Neuron (in vitro differentiated cells): Measurements from ENCODE around the gene PRKCQ.
"Not testable (repeated sequence)": the region's sequence is repeated elsewhere in the genome, so short reads cannot be mapped to it uniquely, and the experiment has no call there.

Source experiments
- H2AFZ ChIP-seq: one replicate; pipeline ENCODE4 v1.6.1; 2013; ENCODE audit warnings: low read depth, mild to moderate bottlenecking, inconsistent platforms, low read length, moderate library complexity
- H3K27me3 ChIP-seq: one replicate; pipeline ENCODE4 v1.6.1; 2013; ENCODE audit warnings: low read length; ENCODE audit not compliant: insufficient read depth
- H3K36me3 ChIP-seq: one replicate; pipeline ENCODE4 v1.6.1; 2013; ENCODE audit warnings: low read length; ENCODE audit not compliant: insufficient read depth
- H3K4me1 ChIP-seq: one replicate; pipeline ENCODE4 v1.6.1; 2013; ENCODE audit warnings: low read length; ENCODE audit not compliant: insufficient read depth
- H3K4me3 ChIP-seq: 2 replicates; pipeline ENCODE4 v1.5.1; 2013; ENCODE audit warnings: mild to moderate bottlenecking, low read length, moderate library complexity
- H3K9me3 ChIP-seq: one replicate; pipeline ENCODE4 v1.6.1; 2013; ENCODE audit warnings: low read length

Gene PRKCQ

GRCh38 chr10:6478722-6479121, 101.4 kb downstream of the PRKCQ start:
- no peak overlapping the region for H2AFZ ChIP-seq
- no peak overlapping the region for H3K4me3 ChIP-seq
- H3K27me3 ChIP-seq, result no peaks in the 10 kb centered on the region
- H3K36me3 ChIP-seq, result no peaks in the 10 kb centered on the region
- no peaks in the 10 kb centered on the region for H3K4me1 ChIP-seq
- no peaks in the 10 kb centered on the region for H3K9me3 ChIP-seq

GRCh38 chr10:6476989-6477388, 103.1 kb downstream of the PRKCQ start:
- Histone ChIP-seq H3K4me1 (no peaks in the 10 kb centered on the region), H3K4me3 (no peak overlapping the region), H3K36me3 (no peaks in the 10 kb centered on the region), H3K9me3 (no peaks in the 10 kb centered on the region), H2AFZ (no peak overlapping the region), H3K27me3 (no peaks in the 10 kb centered on the region)

- Histone ChIP-seq H3K4me3 (no peak overlapping the region), H3K27me3 (no peaks in the 10 kb centered on the region), H3K36me3 (no peaks in the 10 kb centered on the region), H3K4me1 (no peaks in the 10 kb centered on the region), H3K9me3 (no peaks in the 10 kb centered on the region), H2AFZ (no peak overlapping the region)
These were observed 105.2 kb downstream of the PRKCQ start for GRCh38 chr10:6474871-6475270.

- Histone ChIP-seq H3K4me1 (no peaks in the 10 kb centered on the region), H3K27me3 (no peaks in the 10 kb centered on the region), H3K36me3 (no peaks in the 10 kb centered on the region), H3K4me3 (no peak overlapping the region), H2AFZ (no peak overlapping the region), H3K9me3 (no peaks in the 10 kb centered on the region)
These were observed 106.1 kb downstream of the PRKCQ start for GRCh38 chr10:6473901-6474370.

- H3K9me3 ChIP-seq, result no peaks in the 10 kb centered on the region
- no peaks in the 10 kb centered on the region for H3K4me1 ChIP-seq
- H2AFZ ChIP-seq, result no peak overlapping the region
- no peaks in the 10 kb centered on the region for H3K36me3 ChIP-seq
- H3K4me3 ChIP-seq, result no peak overlapping the region
- H3K27me3 ChIP-seq, result no peaks in the 10 kb centered on the region
These were observed 106.6 kb downstream of the PRKCQ start for GRCh38 chr10:6473430-6473829.

GRCh38 chr10:6472710-6473005, 107.4 kb downstream of the PRKCQ start:
- H3K4me3 ChIP-seq, H3K9me3 ChIP-seq, H3K36me3 ChIP-seq, H3K27me3 ChIP-seq, H2AFZ ChIP-seq, H3K4me1 ChIP-seq: not testable (repeated sequence)

GRCh38 chr10:6470894-6471618, 109.0 kb downstream of the PRKCQ start:
- Histone ChIP-seq H3K27me3 (no peaks in the 10 kb centered on the region), H3K4me3 (no peak overlapping the region), H3K9me3 (no peaks in the 10 kb centered on the region), H2AFZ (no peak overlapping the region), H3K4me1 (no peaks in the 10 kb centered on the region), H3K36me3 (no peaks in the 10 kb centered on the region)

- Histone ChIP-seq H3K36me3 (no peaks in the 10 kb centered on the region), H3K9me3 (no peaks in the 10 kb centered on the region), H3K27me3 (no peaks in the 10 kb centered on the region), H2AFZ (no peak overlapping the region), H3K4me3 (no peak overlapping the region), H3K4me1 (no peaks in the 10 kb centered on the region)
These were observed 110.4 kb downstream of the PRKCQ start for GRCh38 chr10:6469661-6470060.

- Histone ChIP-seq H3K4me3 (no peak overlapping the region), H2AFZ (no peak overlapping the region), H3K4me1 (no peaks in the 10 kb centered on the region), H3K27me3 (no peaks in the 10 kb centered on the region), H3K9me3 (no peaks in the 10 kb centered on the region), H3K36me3 (no peaks in the 10 kb centered on the region)
These were observed 114.0 kb downstream of the PRKCQ start for GRCh38 chr10:6465854-6466601.

- Histone ChIP-seq H3K4me1 (no peaks in the 10 kb centered on the region), H3K9me3 (no peaks in the 10 kb centered on the region), H2AFZ (no peak overlapping the region), H3K4me3 (no peak overlapping the region), H3K27me3 (no peaks in the 10 kb centered on the region), H3K36me3 (no peaks in the 10 kb centered on the region)
These were observed 114.6 kb downstream of the PRKCQ start for GRCh38 chr10:6465437-6465836.

GRCh38 chr10:6464862-6465430, 115.1 kb downstream of the PRKCQ start:
- H3K4me1 ChIP-seq, result no peaks in the 10 kb centered on the region
- H3K9me3 ChIP-seq, result no peaks in the 10 kb centered on the region
- no peak overlapping the region for H2AFZ ChIP-seq
- no peaks in the 10 kb centered on the region for H3K27me3 ChIP-seq
- H3K36me3 ChIP-seq, result no peaks in the 10 kb centered on the region
- H3K4me3 ChIP-seq, result no peak overlapping the region

- Histone ChIP-seq H2AFZ (no peak overlapping the region), H3K36me3 (no peaks in the 10 kb centered on the region), H3K4me1 (no peaks in the 10 kb centered on the region), H3K9me3 (no peaks in the 10 kb centered on the region), H3K4me3 (no peak overlapping the region), H3K27me3 (no peaks in the 10 kb centered on the region)
These were observed 116.7 kb downstream of the PRKCQ start for GRCh38 chr10:6463366-6463765.

- Histone ChIP-seq H3K9me3 (no peaks in the 10 kb centered on the region), H3K4me3 (no peak overlapping the region), H2AFZ (no peak overlapping the region), H3K27me3 (no peaks in the 10 kb centered on the region), H3K36me3 (no peaks in the 10 kb centered on the region), H3K4me1 (no peaks in the 10 kb centered on the region)
These were observed 118.1 kb downstream of the PRKCQ start for GRCh38 chr10:6461961-6462360.
